Sigmoid colon (tissue), 4 donors: Measurements from ENCODE around the gene LUC7L2.
"Not testable (repeated sequence)": the region's sequence is repeated elsewhere in the genome, so short reads cannot be mapped to it uniquely, and the experiment has no call there.

Experiments
- EP300 ChIP-seq, 4 donors: sonication (generic); formaldehyde crosslinking; IDR thresholded peaks; one replicate each; pipeline ENCODE4 v1.6.1; 2017; ENCODE audit warnings: antibody characterized with exemption in 4 of 4
- POLR2A ChIP-seq, 2 donors: fragments of 450-650 bp; IDR thresholded peaks; one replicate each; pipeline ENCODE4 v1.6.1; 2016; ENCODE audit warnings: antibody characterized with exemption in 2 of 2, mild to moderate bottlenecking in 2 of 2, moderate library complexity in 2 of 2
- POLR2AphosphoS5 ChIP-seq, 4 donors: sonication (generic); formaldehyde crosslinking; IDR thresholded peaks; one replicate each; pipeline ENCODE4 v1.6.1; 2017; ENCODE audit warnings: antibody characterized with exemption in 4 of 4
- TF ChIP-seq, protein P1 (sequence below), 4 experiments: fragments of 450-650 bp in 3 of 4; fragments of 200-600 bp in 1 of 4; IDR thresholded peaks; one replicate each; pipeline ENCODE4 v1.5.1; 2016 to 2019; ENCODE audit warnings: antibody characterized with exemption in 4 of 4, mild to moderate bottlenecking in 3 of 4, moderate library complexity in 2 of 4

DNA sequence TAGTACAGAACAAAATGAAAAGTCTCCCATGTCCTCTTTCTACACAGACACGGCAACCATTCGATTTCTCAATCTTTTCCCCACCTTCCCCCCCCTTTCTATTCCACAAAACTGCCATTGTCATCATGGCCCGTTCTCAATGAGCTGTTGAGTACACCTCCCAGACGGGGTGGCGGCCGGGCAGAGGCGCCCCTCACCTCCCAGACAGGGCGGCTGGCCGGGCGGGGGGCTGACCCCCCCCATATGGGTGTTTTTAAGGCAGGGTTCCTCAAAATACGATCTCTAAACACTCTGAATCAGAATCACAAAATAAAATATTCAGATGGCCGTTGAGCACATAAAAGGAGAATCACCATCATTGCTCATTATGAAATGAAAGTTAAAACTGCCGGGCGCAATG lies 70.0 kb downstream of the LUC7L2 start:
- TF ChIP-seq, protein P1, sequence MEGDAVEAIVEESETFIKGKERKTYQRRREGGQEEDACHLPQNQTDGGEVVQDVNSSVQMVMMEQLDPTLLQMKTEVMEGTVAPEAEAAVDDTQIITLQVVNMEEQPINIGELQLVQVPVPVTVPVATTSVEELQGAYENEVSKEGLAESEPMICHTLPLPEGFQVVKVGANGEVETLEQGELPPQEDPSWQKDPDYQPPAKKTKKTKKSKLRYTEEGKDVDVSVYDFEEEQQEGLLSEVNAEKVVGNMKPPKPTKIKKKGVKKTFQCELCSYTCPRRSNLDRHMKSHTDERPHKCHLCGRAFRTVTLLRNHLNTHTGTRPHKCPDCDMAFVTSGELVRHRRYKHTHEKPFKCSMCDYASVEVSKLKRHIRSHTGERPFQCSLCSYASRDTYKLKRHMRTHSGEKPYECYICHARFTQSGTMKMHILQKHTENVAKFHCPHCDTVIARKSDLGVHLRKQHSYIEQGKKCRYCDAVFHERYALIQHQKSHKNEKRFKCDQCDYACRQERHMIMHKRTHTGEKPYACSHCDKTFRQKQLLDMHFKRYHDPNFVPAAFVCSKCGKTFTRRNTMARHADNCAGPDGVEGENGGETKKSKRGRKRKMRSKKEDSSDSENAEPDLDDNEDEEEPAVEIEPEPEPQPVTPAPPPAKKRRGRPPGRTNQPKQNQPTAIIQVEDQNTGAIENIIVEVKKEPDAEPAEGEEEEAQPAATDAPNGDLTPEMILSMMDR (IDR thresholded peaks at IDR 0.05) = not testable (repeated sequence)
- not testable (repeated sequence) for TF ChIP-seq POLR2AphosphoS5, POLR2A, EP300 (IDR thresholded peaks at IDR 0.05)
